M059J (cell line): Measurements from ENCODE around the gene IMMT. TPM values are rescaled to one million over a fixed set of nuclear protein-coding genes. Genes with fewer than 3 reads are reported as not detected.
A peak's percentile ranks its signal among the peaks of the same experiment; 100 is the strongest.

Source experiments
- DNase-seq: peaks from one replicate; pipeline ENCODE4 v3.0.0-alpha.2; 2012; ENCODE audit warnings: low read depth
- total RNA-seq: library from RNA; depleted of rRNA; stranded (reverse); fragments of >200 nt; shearing (Covaris generic); gene quantifications from 2 replicates; pipeline ENCODE4 v1.2.3, GENCODE V29; 2014

IMMT gene
- total RNA-seq, 1 experiment from 2014 or later, result 68.6 TPM

DNA sequence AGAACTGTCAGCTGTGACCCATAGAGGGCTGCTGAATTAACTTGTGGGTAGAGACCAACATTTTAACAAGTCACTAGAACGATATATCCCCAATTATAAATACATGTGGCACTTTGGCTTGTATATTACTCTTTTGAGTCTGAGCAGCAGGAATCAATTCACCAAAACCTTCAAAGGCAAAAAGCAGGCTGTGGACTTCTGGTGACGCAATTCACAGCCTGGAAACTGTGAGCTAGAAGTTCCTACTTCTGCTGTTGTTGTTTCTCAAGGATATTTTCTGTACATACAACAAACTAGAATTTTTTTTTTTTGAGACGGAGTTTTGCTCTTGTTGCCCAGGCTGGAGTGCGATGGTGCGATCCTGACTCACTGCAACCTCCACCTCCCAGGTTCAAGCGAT, 52.0 kb downstream of the IMMT start:
- no peak for DNase-seq

DNA sequence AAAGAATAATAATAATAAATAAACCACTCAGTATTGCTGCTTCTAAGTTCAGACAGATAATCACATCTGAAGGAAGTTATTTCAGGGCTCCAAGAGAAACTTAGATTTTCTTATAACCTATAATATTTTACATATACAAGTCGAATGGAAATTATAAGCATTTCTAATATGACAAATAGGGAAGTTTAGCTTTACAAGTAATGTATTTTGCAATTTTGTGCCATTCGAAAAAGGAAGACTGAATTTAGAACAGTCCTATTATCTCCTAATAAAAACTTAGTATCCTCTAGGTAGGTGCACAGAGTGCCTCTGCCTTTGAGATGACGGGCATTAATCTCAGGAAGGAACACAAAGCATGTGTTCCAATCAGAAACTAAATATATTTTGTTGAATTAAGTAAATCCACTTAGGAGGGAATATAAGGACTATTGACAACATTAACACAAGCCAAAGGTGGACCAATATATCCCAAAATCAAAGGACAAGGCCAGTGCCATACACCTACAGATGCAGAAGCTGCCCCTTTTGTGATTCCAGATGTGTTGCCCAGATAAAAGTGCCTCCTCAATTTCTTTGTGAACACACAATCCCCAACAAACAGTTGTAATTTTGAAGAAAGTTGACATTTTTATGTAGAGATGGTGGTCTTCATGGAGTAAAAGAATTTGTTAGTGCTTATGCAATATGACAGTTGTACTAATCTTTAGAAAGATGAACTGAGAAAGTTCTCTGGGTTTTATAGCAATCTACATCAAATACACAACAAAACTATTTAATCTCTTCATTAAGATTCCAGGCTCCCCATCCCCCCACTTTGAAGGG, 52.6 kb downstream of the IMMT start:
- no peak for DNase-seq

DNA sequence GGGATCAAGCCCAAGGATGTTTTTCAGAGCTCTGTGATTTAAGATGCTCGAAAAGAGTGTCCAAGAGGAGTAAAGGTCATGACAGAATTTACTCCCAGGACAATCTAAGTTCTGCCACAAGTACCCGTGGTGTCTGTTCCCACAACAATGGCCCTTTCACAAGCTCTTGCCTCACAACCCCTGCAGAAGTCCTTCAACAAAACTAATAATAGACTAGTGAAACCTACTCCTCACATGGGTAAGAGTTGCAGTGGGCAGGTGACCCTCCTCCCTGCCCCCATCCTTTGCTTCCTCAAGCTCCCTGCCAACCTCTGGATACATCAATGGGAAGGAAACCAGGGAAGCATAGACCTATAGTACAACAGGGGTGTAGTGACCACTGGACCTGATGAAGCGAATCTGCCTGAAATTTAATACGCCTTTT, 54.3 kb downstream of the IMMT start:
- DNase-seq, result no peak

DNA sequence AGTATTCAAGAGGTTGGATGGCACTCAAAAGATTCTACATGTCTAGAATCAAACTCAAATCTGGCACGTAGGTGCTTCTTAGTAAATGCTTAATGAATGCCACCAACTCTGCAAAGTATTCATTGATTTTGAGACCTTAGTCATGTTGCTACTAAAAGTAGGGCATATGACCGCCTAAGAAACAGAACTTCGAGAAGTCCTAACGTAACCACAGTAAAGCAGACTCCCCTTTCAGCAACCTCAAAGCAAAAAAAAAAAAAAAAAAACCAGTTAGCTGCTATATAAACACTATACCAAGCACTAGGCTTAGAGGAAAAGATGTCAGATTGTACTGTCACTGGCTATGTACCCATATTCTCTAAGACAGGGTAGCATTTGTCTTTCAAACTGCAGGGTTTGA, 55.3 kb downstream of the IMMT start:
- DNase-seq, result no peak

DNA sequence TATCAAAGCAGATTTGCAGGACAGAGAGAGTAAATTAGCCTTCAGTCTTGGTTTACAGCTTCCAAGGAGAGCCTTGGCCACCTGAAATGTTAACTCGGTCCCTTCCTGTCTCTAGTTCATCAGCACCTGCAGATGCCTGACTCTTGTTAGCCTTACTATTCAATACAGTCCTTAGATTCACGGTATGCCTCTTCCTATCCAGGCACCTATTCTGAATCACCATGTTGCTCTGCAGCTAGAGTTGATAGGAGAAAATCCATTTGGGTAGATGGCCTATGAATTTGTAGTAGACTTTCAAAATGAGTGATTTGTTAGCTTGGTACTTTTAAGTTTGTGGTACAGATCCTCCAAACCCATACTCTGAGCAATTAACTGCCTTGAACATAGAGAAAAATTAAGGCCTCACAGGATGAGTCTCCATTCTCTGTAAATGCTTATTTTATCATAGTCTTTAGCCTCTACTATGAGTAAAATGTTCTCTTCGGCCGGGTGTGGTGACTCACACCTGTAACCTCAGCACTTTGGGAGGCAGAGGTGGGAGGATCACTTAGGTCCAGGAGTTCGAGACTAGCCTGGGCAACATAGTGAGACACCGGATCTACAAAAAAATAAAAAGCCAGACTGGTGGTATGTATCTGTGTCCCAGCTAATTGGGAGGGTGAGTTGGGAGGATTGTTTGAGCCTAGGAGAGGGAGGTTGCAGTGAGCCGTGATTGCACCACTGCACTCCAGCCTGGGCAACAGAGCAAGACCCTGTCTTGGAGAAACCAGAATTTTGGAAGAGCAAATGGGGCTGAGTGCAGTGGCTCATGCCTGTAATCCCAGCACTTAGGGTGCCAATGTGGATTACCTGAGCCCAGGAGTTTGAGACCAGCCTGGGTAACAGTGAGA, 56.3 kb downstream of the IMMT start:
- no peak for DNase-seq

DNA sequence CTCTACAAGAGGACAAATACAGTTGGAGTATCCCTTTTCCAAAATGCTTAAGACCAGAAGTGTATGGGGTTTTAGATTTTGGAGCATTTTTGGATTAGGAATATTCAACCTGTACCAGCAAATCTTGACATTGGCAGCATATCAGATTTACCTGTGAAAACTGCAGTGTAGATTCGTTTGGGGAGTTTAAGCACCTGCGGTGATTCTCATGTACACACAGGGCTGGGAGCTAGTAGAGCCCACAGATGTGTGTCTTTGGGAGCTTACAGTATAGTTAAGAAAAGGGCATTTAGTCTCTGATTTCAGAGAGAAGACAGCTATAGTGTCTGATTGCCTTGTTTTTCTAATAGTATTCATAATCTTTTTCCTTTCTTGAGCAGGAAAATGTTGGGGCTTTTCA, 59.1 kb downstream of the IMMT start:
- no peak for DNase-seq

DNA sequence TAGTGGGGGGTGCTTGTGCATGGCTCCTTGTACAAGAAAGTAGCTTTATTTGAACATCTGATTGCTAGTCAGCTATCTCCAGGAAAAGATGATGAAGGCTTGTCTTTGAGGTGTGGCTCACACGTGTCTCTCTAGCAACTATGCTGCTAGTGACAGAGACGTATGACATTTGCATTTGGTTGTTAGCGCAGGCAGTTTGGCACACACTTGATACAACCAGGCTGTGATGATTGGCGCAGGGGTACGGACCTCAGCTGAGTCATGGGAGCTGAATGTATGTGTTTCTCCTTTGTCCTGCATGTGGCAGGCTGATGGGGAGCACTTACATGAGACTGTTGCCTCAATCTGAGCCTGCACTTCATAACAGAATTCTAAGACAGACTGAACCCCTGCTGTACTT, 59.6 kb downstream of the IMMT start:
- no peak for DNase-seq

DNA sequence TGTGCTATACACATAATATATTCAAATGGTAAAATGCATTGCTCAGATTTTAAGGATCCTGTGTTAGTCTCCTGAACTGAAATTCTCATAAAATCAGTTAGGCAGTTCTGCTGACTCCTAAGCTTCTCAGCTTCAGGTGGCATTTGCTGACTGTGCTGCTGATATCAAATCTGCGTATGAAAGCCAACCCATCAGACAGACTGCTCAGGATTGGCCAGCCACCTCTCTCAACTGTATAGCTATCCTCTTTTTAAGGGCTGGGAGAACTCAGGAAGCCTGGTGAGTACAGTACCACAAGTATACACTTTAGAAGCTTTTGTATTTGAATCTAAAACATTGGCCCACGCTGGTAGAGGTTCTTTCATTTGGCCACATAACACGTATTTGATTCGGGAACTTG, 60.6 kb downstream of the IMMT start:
- no peak for DNase-seq

DNA sequence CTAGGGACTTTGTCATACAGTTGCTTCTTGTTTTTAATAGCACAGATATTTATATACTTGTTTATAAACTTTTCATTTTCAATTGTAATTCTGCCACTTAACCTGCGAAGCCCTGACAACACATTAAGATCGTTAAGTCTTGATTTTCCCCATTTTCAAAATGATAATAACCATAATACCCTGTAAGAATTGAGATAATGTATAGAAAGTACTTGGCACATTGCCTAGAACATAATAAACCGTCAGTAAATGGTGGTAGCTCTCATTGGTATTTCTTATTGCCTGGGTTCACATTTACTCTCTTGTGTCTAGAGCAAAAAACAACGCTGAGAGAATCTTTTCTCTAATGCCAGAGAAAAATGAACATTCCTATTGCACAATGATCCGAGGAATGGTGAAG, 70.6 kb downstream of the IMMT start:
- no peak for DNase-seq

DNA sequence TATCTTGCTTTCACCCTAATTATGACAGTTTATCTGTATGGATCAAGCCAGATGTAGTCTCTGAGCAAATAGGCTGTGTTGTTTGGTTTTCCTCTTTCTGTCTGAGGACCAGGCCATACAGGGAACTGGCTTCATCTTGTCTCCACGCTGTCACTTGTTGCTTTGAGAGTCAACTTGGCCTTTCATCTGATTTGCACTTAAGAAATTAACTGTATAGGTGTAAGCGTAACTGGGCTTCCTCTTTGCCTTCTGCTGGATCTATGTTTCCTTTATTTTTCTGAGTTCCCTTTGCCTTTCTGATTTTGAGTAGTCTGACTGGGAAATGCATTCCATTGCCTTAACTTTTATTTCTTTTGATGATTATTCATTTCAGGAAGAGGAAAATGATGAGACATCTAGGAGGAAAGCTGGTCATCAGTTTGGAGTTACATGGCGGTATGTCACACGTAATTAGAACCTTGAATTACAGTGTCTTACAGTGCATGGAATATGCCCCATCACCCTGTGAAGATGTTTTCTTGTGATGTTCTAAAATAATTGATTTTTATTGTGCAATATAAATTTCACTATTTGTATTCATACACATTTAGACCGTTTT, 71.8 kb downstream of the IMMT start:
- DNase-seq, result no peak

DNA sequence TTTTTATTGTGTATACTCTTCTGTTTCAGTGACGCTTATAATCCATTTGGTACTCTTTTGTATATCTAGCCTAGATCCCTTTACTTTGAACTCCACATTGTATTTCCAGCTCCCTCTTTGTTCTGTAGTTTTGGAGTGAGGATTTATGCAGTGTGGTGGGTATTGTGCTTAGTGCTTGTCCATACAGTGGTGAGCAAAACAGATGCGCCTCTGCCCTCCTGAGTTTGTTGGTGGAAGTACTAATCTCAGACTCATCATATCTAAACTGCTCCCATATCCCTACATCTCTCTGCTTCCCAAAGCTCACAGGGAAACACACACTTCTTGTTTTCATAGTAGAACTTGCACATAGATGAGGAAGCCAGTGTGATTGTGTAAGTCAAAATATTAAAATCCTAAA, 77.1 kb downstream of the IMMT start:
- no peak for DNase-seq

DNA sequence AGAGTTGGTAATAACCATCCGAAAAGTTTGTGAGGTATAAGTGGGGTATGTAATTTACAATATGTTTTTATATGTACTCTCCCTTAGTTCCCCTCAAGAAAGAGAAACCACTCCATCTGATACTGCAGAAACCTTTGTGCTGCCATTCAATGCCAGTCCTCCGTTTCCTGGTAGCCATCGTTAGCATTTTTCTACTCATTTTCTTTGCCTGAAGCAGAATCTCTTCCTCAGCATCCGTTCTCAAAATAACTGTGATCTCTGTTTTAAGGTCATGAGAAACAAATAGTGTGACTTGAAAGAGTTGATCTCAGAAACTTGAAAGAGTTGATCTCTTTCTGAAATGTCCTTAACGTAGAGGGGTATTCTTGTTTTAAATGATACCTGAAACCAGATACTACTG, 88.2 kb downstream of the IMMT start:
- DNase-seq, result no peak

DNA sequence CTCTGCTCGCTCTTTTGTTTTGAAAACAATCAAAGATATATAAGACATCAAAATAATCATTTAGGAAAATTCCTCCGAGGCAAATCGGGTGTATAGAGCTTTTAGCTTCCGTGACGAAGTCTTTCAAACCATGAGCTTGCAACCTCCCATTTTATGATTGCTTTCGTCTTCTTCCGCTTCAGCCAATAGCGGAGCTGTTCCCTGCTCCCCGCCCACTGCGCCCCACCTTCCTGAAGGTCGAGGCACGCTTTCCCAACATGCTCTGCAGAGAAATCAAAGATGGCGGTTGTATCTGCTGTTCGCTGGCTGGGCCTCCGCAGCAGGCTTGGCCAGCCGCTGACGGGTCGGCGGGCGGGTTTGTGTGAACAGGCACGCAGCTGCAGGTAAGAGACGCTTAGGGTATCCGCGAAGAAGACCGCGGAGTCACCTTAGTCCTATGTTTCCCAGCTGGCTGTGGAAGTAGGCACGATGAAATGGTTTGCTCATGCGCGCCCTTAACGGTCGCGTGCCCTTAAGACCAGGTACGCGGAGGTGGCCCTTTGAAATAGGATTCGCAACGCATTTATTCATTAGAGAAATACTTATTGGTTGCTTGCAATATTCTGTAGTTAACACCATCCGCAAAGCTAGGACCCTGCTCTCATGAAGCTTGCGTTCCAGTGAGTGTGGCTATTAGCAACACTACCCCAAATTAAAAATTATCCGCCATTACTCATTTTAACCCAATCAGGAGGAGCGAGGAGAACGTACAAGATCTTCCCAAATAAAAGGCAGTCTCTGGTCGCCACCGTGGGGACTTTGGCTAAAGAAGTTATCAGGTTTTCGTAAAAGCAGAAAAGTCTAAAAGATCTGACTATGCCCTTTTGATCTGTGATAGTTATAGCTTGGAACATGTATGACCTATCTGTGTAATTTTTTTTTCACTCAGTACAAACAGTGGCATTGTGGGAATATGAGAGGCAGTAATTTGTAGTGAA, 89.0 kb downstream of the IMMT start, which contains the start of gene PTCD3:
PTCD3 (plus strand) TSS at position 267 of the 977 bp plus-strand sequence; CDS start at position 280, 13 bp downstream.
- DNase-seq, result peak; percentile 93

DNA sequence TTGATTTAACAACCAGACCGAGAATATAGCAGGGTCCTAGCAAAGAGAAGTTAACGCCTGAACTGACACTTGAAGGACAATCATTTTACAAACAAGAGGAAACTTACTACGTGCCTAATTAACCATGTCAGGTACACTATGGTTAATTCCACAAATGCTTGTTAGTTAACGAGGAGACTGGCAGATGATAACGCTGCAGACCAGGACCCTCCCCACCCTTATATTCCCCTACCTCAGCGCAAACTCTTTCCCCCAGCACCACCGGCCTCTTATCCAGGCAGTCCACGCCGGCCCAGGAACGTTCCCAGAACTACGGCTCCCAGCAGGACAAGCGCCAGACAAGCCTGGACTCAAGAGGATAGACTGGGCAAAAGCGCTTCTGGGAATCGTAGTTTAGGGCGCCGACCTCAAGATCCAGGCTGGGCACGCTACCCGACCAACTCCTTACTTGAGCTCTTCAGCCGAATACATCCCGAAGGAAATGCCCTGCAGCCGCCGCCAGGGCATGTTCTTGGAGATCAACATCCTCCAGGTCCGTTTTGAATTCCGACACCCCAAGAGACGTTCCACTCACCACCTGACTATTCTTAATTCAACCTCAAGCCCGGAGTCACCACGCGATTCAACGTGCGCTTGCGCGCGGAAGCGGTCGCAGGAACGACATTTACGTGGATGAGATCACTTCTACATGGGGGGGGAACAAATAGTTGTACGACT, 89.9 kb downstream of the IMMT start, which contains the start of gene POLR1A:
POLR1A (minus strand) TSS at position 635 of the 717 bp plus-strand sequence; CDS start at position 525, 110 bp downstream.
- DNase-seq, result peak; percentile 93

DNA sequence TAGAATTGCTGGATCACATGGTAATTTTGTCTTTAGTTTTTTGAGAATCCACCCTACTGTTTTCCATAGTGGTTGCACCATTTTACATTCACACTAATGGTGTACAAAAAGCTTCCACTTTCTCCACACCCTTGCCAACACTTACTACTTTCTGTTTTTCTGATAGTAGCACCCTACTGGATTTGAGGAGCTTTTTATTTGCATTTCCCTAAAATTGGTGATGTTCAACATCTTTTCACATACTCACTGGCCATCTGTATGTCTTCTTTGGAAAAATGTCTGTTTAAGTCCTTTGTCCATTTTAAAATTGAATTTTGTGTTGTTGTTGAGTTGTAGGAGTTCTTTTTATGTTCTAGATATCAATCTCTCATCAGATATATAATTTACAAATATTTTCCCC, 93.1 kb downstream of the IMMT start:
- no peak for DNase-seq

DNA sequence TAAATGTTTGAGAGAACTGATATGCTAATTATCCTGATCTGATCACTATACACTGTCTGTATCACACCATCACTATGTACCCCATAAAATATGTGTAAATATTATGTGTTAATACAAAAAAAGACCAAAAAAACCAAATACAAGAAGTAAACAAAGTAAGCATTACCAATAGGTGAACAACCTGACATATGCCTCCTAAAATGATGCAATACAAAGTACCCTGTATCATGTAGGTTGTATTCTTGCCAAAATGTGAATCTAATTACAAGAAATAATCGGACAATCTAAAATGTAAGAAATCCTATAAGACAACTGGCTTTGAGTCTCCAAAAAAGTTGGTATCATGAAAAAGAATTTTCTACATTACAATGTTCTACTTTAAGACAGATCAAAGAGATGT, 97.3 kb downstream of the IMMT start:
- no peak for DNase-seq

DNA sequence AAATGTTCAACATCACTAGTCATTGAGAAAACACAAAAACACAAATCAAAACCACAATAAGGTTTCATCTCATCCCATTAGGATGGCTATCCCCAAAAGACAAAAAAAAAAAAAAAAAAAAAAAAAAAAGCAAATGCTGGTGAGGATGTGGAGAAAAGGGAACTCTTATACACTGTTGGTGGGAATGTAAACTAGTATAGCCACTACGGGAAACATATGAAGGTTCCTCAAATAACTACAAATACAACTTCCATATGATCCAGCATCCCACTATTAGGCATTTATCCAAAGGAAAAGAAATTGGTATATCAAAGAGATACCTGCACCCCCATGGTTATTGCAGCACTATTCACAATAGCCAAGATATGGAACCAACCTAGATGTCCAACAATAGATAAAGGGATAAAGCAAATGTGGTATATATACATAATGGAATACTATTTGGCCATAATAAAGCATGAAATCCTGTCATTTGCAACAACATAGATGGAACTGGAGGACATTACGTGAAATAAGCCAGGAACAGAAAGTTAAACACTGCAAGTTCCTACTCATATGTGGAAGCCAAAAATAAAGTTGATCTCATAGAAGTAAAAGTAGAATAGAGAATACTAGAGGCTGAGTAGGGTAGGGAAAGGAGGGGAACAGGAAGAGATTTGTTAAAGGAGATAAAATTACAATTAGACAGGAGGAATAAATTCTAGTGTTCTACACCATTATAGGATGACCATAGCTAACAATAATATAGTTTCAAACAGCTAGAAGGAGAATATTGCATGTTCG, 98.0 kb downstream of the IMMT start:
- no peak for DNase-seq

DNA sequence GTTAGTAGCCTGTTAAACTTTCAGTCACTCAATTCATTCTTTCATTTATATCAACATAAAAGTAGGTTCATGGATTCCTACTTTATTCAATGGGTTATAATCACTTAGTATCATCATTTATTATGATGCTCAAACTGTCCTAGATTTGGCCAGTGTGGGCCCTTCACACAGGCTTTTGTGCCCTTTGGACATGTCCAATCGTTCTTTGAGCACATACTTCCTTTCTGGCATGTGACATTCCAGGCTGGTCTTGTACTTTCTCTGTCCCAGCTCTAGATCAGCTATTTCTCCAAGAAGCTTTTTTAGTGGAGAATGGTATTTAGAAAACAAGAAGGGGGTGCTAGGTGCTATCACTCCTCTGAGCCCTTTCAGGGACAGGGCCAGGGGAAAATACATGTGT, 101.0 kb downstream of the IMMT start:
- DNase-seq, result no peak
